ENCODE measurements around the gene MYO10. TPM values are rescaled to one million over a fixed set of nuclear protein-coding genes. Genes with fewer than 3 reads are reported as not detected.

MYO10 gene
- total and polyA plus RNA-seq, 2 experiments from 2014 or later, result 119 to 276 TPM

GRCh38 chr5:16707168-16707868, 228.8 kb downstream of the MYO10 start:
- ATAC-seq (no peak), DNase-seq (ENCODE audit: low spot score) (no peak)
- Mint-ChIP-seq H3K4me3 (no peak overlapping the region), H3K4me1 (peaks cover 33% of the 10 kb centered on the region), H3K36me3 (ENCODE audit: low read depth) (peaks cover 87% of the 10 kb centered on the region), H3K9me3 (no peaks in the 10 kb centered on the region), H3K27ac (no peak overlapping the region), H3K27me3 (ENCODE audit: insufficient read depth, low read depth, poor library complexity) (peaks cover 14% of the 10 kb centered on the region)
- Histone ChIP-seq H3K4me3 (no peak overlapping the region), H3K27me3 (ENCODE audit: insufficient read depth) (no peaks in the 10 kb centered on the region), H3F3A (replicated peaks; ENCODE audit: low read depth) (peaks cover 24% of the 10 kb centered on the region; the same call in 1 of the 2 replicates), H3K27ac (ENCODE audit: low read depth) (0 out of 2 replicates have a peak overlapping the region, but pooled peaks have one; percentile 55), H4K20me1 (replicated peaks; ENCODE audit: insufficient read depth) (peaks cover 25% of the 10 kb centered on the region), H3K4me1 (ENCODE audit: insufficient read depth) (peaks cover 31% of the 10 kb centered on the region), H3K36me3 (ENCODE audit: insufficient read depth) (peaks cover 63% of the 10 kb centered on the region), H3K79me2 (replicated peaks; ENCODE audit: insufficient read depth) (peaks cover 68% of the 10 kb centered on the region), H2AFZ (no peak overlapping the region), H3K9me2 (ENCODE audit: insufficient read depth) (no peaks in the 10 kb centered on the region), H3K4me2 (no peak overlapping the region)
- no peak for TF ChIP-seq POLR2AphosphoS5 (IDR thresholded peaks at IDR 0.05; ENCODE audit: low read depth)
- TF ChIP-seq ZNF462 (CRISPR knock-in tag; IDR thresholded peaks at IDR 0.05), result no peak
- TF ChIP-seq ZNF331 (CRISPR knock-in tag; IDR thresholded peaks at IDR 0.05; ENCODE audit: low read depth), result no peak
- TF ChIP-seq ZNF114 (CRISPR knock-in tag; IDR thresholded peaks at IDR 0.05), result no peak
- TF ChIP-seq CTCF (conservative IDR thresholded peaks at IDR 0.05; ENCODE audit: low read depth in 2 of 2), result no peak
- TF ChIP-seq ETS1 (IDR thresholded peaks at IDR 0.05), result no peak
- TF ChIP-seq REST (IDR thresholded peaks at IDR 0.05; ENCODE audit: unreplicated experiment), result no peak
- no peak for TF ChIP-seq JUNB (IDR thresholded peaks at IDR 0.05; ENCODE audit: unreplicated experiment)
- no peak for TF ChIP-seq CREB1 (CRISPR knock-in tag; IDR thresholded peaks at IDR 0.05; ENCODE audit: low read depth)
- TF ChIP-seq NANOG (IDR thresholded peaks at IDR 0.05; ENCODE audit: borderline replicate concordance), result no peak
- TF ChIP-seq EZH2phosphoT487 (IDR thresholded peaks at IDR 0.05; ENCODE audit: unreplicated experiment), result no peak
- no peak for TF ChIP-seq EZH2 (IDR thresholded peaks at IDR 0.05; ENCODE audit: low read depth, unreplicated experiment)
- TF ChIP-seq STAT1 (IDR thresholded peaks at IDR 0.05; ENCODE audit: unreplicated experiment), result no peak

All from GM23338 (cell line).